SKM-1 (cell line): ENCODE measurements around the gene LURAP1L.
"Not testable (repeated sequence)": the region's sequence is repeated elsewhere in the genome, so short reads cannot be mapped to it uniquely, and the experiment has no call there.

Experiments used
- DNase-seq: peaks from one replicate; lab custom pipeline; 2025; ENCODE audit not compliant: unreplicated experiment; lab: John Stamatoyannopoulos, UW

LURAP1L gene

DNA sequence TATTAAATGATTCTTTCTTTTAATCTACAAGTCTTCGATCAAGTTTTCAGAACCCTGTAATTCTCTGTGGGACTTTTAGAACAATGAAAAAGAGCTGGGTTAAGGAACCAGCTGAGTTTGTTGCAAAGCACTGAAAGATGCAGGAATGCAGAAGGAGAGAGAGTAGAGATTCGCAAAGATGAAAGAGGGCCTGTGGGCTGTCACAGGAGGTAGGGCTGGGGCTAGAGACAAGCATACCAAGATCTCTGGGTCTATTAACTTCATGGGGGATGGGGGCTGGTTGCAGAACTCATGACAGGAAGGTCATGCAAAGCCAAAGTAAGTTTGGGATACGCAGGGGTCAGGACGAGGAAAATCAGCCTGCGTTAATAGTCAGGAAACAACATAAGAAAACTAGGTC, 81.8 kb downstream of the LURAP1L start:
- no peak for DNase-seq

DNA sequence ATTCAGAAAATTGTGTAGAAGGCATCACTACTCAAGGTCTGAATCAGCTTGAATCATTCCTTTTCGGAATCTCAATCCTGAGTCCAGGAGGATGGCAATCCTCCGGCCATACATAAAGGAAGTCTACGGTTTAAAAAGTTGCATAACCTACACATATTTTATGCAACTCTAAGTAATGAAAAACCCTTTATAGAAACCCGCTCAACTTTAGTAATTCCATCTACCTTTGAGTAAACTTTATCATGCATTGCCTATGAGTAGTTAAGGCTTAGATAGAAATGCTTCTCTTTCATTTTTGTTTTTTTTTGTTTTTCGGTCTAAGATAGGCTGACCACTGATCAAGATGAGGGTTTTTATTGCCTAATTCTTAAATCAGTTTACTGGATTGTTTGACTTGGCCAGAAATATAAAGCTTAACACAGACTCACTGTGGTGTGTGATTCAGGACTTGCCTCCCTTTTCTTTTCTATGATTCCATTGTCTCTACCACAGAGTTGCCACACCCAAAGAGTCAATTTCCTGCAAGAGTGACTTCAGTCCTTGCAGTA, 85.0 kb downstream of the LURAP1L start:
- DNase-seq = no peak

DNA sequence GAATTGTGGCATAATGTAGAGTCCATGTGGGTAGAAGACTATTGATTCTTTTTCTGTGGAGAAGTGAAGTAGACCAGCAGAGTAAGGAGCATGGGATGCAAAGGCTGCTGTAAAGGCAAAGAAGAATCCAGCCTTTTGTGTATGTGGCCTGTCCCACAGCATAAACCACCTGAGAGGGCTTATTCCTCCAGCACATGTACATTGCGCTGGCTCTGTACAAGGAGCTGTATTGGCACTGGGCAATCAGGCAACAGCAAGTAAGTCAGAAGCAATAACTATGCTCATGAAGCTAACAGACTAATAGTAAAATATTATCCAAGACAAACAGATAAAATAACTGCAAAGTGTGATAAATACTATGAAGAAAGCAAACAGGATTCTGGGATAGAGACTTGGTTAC, 86.2 kb downstream of the LURAP1L start:
- no peak for DNase-seq

DNA sequence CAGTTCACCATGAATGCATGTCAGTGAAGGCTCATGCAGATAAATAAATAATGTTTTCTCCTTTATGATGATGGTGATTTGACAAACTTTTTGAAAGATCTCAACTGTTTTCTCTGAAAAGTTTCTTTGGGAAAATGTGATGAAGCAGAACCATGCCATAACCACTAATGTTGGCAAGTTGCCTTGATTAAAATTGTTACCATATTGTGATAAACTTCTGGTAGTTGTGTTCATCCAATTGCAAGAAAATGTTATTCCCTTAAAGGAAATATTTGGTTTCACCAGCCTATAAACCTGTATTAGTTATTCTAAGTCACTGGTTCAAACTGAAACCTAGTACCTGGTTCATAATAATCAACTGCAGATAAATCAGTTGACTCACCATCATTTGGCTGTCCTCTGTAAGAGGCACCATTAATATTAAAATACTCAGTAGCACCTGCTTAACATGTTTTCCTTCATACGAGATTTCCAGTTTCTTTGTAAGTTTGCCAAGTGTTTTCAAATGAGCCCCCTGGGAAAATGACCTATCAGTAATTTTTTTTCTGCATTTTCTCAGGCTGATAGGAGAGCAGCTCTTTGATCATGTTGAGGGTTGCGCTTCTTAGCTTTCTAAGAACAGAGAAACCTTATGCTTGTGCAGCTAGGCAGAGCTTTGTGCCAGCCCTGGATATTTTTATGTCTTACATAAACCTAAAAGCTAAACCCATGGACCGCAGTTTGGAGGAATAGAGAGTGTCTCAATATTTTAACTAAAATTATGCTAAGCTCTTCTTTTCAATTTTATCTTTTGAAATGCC, 88.0 kb downstream of the LURAP1L start:
- DNase-seq = no peak

DNA sequence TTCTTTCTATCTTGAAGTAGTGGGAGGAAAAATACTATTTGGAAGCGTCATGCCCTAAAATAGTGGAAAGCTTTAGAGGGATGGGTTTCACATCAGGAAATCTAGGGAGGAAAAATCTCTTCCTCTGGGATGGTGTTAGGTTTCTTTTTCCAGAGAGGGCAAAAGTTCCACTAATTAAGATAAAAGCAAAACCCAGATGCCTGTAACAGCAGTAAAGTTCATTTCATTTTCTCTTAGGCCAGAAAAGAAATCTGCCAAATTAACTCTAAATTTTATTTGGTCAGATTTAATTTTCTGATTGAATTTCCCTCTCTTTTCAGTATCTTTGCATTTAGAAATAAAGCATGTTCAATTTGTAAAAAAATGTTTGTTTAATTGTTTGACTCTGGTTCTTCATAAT, 88.8 kb downstream of the LURAP1L start:
- no peak for DNase-seq

DNA sequence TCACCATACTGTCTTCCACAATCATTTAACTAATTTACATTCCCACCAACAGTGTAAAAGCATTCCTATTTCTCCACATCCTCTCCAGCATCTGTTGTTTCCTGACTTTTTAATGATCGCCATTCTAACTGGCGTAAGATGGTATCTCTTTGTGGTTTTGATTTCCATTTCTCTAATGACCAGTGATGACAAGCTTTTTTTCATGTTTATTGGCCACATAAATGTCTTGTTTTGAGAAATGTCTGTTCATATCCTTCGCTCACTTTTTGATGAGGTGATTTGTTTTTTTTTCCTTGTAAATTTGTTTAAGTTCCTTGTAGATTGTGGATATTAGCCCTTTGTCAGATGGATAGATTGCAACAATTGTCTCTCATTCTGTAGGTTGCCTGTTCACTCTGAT, 90.6 kb downstream of the LURAP1L start:
- not testable (repeated sequence) for DNase-seq
